ENCODE data around the gene TGM6.

Gene TGM6

DNA sequence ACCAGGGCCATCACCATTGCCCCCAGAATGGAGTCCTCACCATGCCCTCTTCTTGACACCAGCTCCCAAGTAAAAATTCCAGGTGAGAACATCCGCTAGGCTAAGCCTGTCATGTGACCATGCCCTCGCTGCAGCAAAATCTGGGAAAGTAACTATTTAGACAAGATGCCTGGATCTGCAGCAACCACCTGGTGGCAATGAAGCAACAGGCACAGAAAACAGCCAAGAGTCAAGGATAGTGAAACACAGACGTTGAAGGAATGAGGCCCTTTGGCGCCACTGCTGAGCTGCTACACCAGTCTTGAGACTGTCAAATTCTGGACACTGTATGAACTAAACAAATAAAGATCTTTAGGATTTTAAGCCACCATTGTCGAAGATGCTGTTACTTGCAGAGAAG lies 30.1 kb upstream of the TGM6 start:
- H3K4me3 Mint-ChIP-seq, result no peak overlapping the region
- peaks cover 14% of the 10 kb centered on the region for H3K27me3 Mint-ChIP-seq
- no peak for ATAC-seq
- H3K4me1 Mint-ChIP-seq, result peaks cover 9% of the 10 kb centered on the region
- peaks cover 2% of the 10 kb centered on the region for H3K9me3 Mint-ChIP-seq
- H3K27ac Mint-ChIP-seq, result no peak overlapping the region
- no peaks in the 10 kb centered on the region for H3K36me3 Mint-ChIP-seq

DNA sequence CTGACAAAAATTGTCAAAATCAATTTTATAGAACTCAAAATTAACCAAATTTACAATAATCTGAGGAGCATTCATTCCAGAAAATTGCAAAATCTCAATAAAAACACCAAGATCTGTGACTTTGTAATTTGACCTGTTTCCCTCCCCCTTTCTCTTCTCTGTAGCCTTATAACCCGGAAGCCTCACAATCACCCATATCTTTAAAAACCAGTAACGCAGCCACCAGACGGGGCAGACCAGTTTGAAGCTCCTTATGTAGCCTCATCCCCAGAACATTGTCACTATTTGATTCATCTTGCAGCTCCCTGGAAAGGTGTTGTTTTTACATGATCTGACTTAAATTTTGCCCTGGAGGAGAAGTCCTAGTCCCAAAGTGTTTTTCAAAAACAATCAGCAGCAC lies 27.5 kb upstream of the TGM6 start:
- Mint-ChIP-seq H3K9me3 (no peaks in the 10 kb centered on the region), H3K36me3 (no peaks in the 10 kb centered on the region), H3K4me3 (no peak overlapping the region), H3K27ac (no peak overlapping the region), H3K4me1 (peaks cover 9% of the 10 kb centered on the region), H3K27me3 (peaks cover 5% of the 10 kb centered on the region)
- no peak for ATAC-seq

DNA sequence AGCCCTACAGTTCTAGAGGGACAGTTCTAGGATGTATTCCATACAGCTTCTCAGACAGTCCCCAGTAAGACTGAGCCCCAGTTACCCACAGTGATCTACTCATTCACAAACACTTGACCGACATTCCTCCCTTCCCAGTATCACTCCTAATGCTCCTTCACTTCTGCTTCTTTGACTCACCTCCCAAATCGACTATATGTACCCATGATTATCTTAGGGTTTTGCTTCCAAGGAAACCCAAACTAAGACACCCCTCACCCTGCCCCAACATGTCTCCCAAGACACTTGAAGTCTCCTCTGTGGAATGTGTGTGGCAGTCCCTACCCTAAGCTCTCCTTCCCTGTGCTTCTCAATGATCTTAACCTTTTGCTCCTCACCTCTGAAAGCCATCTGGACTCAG lies 23.6 kb upstream of the TGM6 start:
- ATAC-seq, result peak; percentile 36
- H3K9me3 Mint-ChIP-seq, result peaks cover 20% of the 10 kb centered on the region
- H3K4me1 Mint-ChIP-seq, result peaks cover 1% of the 10 kb centered on the region
- H3K27me3 Mint-ChIP-seq, result peaks cover 10% of the 10 kb centered on the region
- H3K36me3 Mint-ChIP-seq, result peaks cover 14% of the 10 kb centered on the region
- no peak overlapping the region for H3K27ac Mint-ChIP-seq
- H3K4me3 Mint-ChIP-seq, result no peak overlapping the region

DNA sequence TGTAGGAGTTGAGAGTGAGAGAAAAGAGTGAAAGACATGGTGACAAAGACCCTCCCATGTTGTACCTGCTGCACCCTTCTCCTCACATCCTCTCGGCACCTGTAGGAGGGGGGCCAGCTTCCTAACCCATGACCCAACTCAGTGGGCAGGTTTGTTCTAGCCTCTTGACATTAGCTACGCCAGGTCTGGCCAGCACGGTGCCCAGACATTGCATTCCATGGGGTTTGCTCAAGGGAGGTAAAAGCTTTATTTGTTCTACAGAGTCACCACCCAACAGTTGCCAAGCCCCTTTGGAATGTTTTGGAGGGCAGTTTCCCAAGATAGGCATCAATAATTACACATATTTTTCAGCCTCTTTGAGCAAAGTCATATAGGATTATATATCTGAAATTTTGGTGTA lies 22.7 kb upstream of the TGM6 start:
- peaks cover 10% of the 10 kb centered on the region for H3K27me3 Mint-ChIP-seq
- H3K9me3 Mint-ChIP-seq, result peaks cover 20% of the 10 kb centered on the region
- no peak overlapping the region for H3K27ac Mint-ChIP-seq

DNA sequence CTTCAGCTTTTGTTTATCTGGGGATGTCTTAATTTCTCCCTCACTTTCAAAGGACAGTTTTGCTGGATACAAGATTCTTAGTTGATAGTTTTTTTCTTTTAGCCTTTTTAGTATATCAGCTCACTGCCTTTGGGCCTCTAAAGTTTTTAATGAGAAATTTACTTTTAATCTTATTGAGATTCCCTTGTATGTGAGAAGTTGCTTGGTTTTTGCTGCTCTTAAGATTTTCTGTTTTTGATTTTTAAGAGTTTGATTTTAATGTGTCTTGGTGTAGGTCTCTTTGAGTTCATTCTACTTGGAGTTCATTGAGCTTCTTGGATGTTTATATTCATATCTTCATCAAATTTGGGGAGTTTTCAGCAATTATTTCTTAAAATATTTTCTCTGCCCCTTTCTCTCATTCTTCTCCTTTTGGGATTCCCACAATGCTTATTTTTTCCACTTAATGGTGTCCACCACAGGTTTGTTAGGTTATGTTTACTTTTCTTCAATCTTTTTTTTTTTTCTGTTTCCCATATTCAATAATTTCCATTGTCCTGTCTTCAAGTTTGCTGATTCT lies 19.6 kb upstream of the TGM6 start:
- Mint-ChIP-seq H3K4me3 (no peak overlapping the region), H3K36me3 (peaks cover 14% of the 10 kb centered on the region), H3K27ac (no peak overlapping the region), H3K27me3 (peaks cover 20% of the 10 kb centered on the region), H3K4me1 (no peaks in the 10 kb centered on the region), H3K9me3 (peaks cover 20% of the 10 kb centered on the region)
- ATAC-seq, result no peak

More for the DNA sequence above, 22.7 kb upstream of the TGM6 start:
- peaks cover 14% of the 10 kb centered on the region for H3K36me3 Mint-ChIP-seq
- no peaks in the 10 kb centered on the region for H3K4me1 Mint-ChIP-seq
- no peak overlapping the region for H3K4me3 Mint-ChIP-seq
- ATAC-seq, result no peak

DNA sequence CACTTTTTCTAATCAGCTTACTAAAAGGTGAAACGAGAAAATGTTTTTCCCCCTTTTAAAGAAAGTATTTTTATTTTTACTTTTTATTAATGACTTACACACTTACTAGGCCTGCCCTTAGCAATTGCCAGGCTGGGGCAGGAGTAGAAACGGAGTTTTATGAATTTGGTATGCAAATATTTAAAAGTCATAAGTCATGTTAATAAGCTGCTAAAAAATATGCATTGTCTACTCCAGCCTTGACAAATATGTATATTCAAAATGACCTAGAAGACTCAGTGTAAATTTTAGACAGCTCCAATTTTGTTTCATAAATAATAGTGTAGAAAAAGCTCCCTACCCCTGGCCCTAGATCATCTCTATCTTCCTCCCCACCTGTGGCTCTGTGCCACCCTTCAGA lies 17.5 kb upstream of the TGM6 start:
- Mint-ChIP-seq H3K9me3 (peaks cover 20% of the 10 kb centered on the region), H3K4me3 (no peak overlapping the region), H3K36me3 (peaks cover 14% of the 10 kb centered on the region), H3K27me3 (peaks cover 21% of the 10 kb centered on the region), H3K4me1 (no peaks in the 10 kb centered on the region), H3K27ac (no peak overlapping the region)
- ATAC-seq, result no peak

DNA sequence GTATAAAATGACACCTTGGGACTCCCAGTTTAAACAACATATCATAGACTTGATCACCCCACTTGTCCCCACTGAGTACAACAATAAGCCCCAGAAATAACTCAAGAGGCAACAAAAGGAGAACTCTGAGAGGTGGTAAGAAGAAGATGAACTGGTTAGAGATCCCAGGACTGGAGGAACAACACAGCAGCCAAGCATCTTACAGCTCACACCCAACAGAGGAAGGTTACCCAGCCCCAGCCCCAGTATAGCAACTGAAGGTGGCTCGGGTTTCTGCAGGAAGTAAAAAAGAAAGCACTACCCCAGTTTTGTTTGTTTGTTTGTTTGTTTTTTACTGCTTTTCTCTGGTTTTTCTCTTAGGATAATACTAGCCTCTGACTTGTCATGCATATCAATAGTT lies 17.1 kb upstream of the TGM6 start:
- H3K9me3 Mint-ChIP-seq, result peaks cover 20% of the 10 kb centered on the region
- H3K36me3 Mint-ChIP-seq, result peaks cover 14% of the 10 kb centered on the region
- H3K4me1 Mint-ChIP-seq, result no peaks in the 10 kb centered on the region
- ATAC-seq, result no peak
- peaks cover 25% of the 10 kb centered on the region for H3K27me3 Mint-ChIP-seq
- no peak overlapping the region for H3K27ac Mint-ChIP-seq
- no peak overlapping the region for H3K4me3 Mint-ChIP-seq

DNA sequence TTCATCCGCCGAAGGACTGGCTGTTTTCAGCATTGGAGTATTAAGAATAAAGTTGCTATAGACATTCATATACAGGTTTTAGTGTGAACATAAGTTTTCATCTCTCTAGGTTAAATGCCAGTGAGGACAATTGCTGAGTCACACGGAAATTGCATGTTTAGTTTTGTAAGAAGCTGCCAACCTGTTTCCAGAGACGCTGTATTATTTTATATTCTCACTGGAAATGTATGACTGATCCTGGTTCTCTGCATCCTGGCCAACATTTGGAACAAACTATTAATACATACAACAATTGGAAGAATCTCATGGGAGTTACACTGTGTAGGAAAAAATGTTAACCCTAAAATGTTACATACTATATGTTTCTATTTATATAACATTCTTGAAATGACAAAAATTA lies 16.7 kb upstream of the TGM6 start:
- no peak overlapping the region for H3K4me3 Mint-ChIP-seq
- H3K27me3 Mint-ChIP-seq, result peaks cover 29% of the 10 kb centered on the region
- no peak overlapping the region for H3K27ac Mint-ChIP-seq
- H3K9me3 Mint-ChIP-seq, result peaks cover 24% of the 10 kb centered on the region
- H3K4me1 Mint-ChIP-seq, result no peaks in the 10 kb centered on the region
- peaks cover 14% of the 10 kb centered on the region for H3K36me3 Mint-ChIP-seq
- no peak for ATAC-seq

DNA sequence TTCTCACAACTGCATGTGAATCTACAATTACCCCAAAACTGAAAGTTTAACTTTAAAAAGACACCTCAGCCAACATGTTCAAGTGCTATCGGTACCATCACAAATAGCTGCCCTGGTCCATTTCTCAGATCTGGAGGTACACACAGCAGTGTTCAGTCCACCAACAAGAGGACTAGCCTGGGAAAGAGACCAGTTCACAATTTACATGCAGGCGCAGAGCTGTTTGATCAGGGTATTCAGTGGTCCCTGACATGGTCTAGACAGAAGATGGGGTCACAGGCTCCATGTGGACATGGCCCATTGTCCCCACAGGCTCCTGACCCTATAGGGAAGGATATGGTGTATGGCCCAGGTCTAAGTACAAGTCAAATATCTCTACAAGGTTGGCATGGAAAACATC lies 15.6 kb upstream of the TGM6 start:
- Mint-ChIP-seq H3K36me3 (peaks cover 14% of the 10 kb centered on the region), H3K9me3 (peaks cover 18% of the 10 kb centered on the region), H3K4me3 (no peak overlapping the region), H3K27ac (no peak overlapping the region), H3K27me3 (peaks cover 30% of the 10 kb centered on the region), H3K4me1 (no peaks in the 10 kb centered on the region)
- no peak for ATAC-seq

DNA sequence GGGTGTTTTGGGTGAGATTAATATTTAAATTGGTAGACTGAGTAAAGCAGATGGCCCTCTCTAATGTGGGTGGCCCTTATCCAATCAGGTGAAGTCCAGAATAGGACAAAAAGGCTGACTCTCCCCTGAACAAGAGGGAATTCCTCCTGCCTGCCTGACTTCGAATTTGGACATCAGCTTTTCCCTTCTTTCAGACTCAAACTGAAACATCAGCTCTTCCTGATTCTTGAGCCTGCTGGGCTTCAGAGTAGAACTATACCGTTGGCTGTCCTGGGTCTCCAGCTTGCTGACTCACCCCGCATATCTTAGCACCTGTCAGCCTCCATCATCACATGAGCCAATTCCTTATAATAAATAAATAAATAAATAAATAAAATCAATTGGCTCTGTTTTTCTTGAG lies 15.0 kb upstream of the TGM6 start:
- Mint-ChIP-seq H3K27ac (no peak overlapping the region), H3K27me3 (peaks cover 36% of the 10 kb centered on the region), H3K4me3 (no peak overlapping the region), H3K4me1 (no peaks in the 10 kb centered on the region), H3K36me3 (peaks cover 11% of the 10 kb centered on the region), H3K9me3 (peaks cover 14% of the 10 kb centered on the region)
- no peak for ATAC-seq

DNA sequence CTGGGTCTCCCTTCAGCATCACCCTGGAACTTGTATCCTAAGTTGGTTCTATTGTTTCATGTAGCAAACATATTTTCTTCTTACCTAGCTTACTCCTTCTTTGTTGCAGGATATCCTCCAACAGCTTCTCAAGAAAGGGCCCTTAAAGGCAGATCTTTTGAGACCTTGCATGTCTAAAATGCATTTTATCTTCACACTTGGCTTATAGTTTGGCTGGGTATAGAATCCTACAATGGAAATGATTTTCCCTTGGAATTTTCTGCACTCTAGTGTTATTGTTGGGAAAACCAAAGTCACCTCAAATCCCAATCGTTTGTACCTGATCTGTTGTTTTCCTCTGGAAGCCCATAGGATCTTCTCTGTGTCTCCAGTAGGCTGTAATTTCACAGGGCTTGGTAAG lies 12.1 kb upstream of the TGM6 start:
- Mint-ChIP-seq H3K27me3 (peaks cover 62% of the 10 kb centered on the region), H3K4me1 (no peaks in the 10 kb centered on the region), H3K4me3 (no peak overlapping the region), H3K27ac (no peak overlapping the region), H3K9me3 (peaks cover 5% of the 10 kb centered on the region), H3K36me3 (no peaks in the 10 kb centered on the region)
- ATAC-seq, result no peak

DNA sequence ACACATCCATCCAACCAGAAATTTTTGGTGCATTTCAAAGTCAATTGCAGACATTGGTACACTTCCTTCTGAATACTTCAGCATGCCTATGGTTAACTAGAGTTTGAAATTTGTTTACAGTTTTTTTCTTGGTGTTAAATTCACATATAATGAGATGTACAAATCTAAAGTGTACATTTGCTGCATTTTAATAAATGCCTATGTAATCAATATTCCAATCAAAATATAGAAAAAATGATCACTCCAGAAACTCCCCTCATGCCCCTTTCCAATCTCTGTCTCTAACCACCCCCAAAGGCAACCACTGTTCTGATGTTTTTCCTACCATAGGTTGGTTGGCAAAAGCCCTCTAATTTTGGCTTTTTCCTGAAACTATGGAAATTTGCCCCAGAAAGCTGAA lies 7.6 kb upstream of the TGM6 start:
- no peak for ATAC-seq
- peaks cover 5% of the 10 kb centered on the region for H3K9me3 Mint-ChIP-seq
- H3K36me3 Mint-ChIP-seq, result no peaks in the 10 kb centered on the region
- no peak overlapping the region for H3K27ac Mint-ChIP-seq
- peaks cover 74% of the 10 kb centered on the region for H3K27me3 Mint-ChIP-seq
- no peaks in the 10 kb centered on the region for H3K4me1 Mint-ChIP-seq
- H3K4me3 Mint-ChIP-seq, result no peak overlapping the region

DNA sequence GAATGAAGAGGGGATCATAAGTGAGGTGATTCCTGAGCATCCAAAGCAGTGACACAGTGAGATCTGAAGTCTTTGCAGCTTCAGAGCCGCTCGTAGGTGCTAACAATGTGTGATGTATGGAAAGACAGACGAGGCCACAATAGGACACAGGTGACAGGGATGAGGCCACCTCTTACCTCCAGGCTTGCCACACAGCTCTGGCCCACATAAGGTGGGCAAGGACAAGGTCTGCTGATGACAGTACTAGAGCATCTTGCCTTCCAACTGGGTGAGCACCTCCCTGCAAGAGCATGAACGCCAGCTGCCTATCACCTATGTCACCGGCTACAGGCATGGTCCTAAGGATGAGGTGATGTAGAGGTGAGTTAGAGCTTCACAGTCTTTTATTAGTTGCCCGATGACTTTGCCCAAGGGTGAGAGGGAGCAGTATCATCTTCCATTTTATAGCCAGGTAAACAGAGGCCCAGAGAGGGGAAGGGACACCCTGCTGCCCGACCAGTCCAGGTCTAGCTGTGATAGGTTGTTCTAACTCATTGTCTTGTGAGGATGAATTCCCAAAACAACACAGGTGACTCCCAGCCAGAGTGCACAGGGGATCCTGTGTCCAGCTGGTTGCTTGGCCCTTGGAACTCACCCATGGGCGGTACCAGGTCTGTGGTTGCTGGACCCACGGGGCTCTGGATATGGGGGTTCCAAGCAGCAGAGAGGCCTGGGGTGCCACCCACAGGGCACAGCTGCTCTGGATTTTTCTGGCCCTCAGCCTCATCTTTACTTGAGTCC lies 6.2 kb upstream of the TGM6 start:
- Mint-ChIP-seq H3K27ac (no peak overlapping the region), H3K27me3 (peaks cover 60% of the 10 kb centered on the region), H3K4me1 (no peaks in the 10 kb centered on the region), H3K36me3 (no peaks in the 10 kb centered on the region), H3K9me3 (no peaks in the 10 kb centered on the region), H3K4me3 (no peak overlapping the region)
- ATAC-seq, result no peak

DNA sequence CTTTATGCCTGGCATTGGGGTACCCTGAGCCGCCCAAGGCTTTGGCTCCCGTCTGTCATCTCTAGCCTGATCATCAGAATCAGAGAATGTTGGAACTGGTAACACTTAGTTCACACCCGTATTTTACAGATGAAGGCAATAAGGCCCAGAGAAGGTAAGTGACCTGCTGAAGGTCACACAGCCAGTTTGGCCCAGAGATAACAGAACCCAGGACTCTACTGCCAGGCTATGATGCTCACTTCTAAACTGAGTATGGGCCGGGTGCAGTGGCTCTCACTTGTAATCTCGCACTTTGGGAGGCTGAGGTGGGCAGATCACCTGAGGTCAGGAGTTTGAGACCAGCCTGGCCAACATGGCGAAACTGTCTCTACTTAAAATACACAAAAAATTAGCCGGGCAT lies 1.8 kb upstream of the TGM6 start:
- no peak overlapping the region for H3K27ac Mint-ChIP-seq
- no peaks in the 10 kb centered on the region for H3K4me1 Mint-ChIP-seq
- peaks cover 20% of the 10 kb centered on the region for H3K27me3 Mint-ChIP-seq
- H3K36me3 Mint-ChIP-seq, result no peaks in the 10 kb centered on the region
- no peak for ATAC-seq
- no peak overlapping the region for H3K4me3 Mint-ChIP-seq
- H3K9me3 Mint-ChIP-seq, result no peaks in the 10 kb centered on the region

DNA sequence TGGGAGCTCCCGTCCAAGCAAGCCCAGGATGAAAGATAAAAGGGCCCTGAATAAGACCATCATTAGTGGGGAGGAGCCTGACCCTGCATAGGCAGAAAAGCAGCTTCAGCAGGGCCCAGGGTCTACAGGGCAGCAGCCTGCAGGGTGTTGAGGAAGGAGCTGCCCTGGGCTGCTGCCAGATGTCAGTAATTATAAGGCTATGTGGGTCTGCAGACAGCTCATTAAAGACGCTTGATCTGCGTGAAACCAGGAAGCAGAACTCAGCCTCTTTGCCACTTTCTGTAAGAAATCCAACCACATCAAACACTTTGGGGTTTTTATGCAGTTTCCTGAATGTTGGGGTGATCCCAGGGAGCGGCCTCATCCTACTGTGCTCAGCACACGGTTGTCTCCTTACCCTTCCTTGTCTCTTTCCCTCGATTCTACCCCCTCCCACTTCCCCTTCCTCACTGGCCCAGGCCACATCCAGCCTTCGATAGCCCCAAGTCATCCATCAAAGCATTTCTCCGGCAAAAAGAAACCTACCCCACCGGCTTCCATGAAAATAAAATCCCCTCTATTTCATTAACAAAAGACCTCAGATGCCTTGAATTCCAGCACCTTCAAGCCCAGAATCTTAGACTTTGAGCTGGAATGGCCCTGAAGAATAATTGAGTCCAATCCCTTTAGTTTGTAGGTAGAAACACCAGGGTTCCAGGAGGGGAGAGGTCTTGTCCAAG lies 1.0 kb upstream of the TGM6 start:
- Mint-ChIP-seq H3K36me3 (no peaks in the 10 kb centered on the region), H3K4me3 (no peak overlapping the region), H3K9me3 (no peaks in the 10 kb centered on the region), H3K4me1 (no peaks in the 10 kb centered on the region), H3K27me3 (peaks cover 16% of the 10 kb centered on the region), H3K27ac (no peak overlapping the region)
- ATAC-seq, result peak; percentile 44

DNA sequence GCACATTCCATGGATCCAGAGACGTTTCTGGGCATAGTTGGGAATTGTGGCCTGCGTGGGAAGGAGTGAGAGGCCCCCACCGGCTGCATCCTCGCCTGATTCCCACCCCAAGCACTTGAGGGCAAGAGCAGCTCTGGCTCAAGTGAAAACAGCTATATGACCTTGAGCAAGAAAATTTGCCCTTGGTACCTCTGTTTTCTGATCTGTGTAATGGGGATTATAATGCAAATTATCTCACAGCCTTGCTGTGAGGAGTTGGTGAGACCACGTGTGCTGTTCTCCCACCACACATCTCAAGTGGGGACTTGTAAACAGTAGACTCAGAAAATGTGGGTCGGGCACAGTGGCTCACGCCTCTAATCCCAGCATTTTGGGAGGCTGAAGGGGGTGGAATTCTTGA lies 602 bp downstream of the TGM6 start:
- Mint-ChIP-seq H3K4me1 (no peaks in the 10 kb centered on the region), H3K27ac (no peak overlapping the region), H3K9me3 (peaks cover 2% of the 10 kb centered on the region), H3K36me3 (no peaks in the 10 kb centered on the region), H3K27me3 (peaks cover 10% of the 10 kb centered on the region), H3K4me3 (no peak overlapping the region)
- ATAC-seq, result no peak
